HG03521 (cell line): ENCODE data around the gene ANKRD30A.
"Not testable (repeated sequence)": the region's sequence is repeated elsewhere in the genome, so short reads cannot be mapped to it uniquely, and the experiment has no call there.

ENCODE experiments used
- ATAC-seq: cut with Tn5 transposase; IDR thresholded peaks from one replicate; pipeline ENCODE4 v1.9.1; 2021; ENCODE audit warnings: mild to moderate bottlenecking, moderate library complexity; ENCODE audit not compliant: unreplicated experiment

The ANKRD30A gene

DNA sequence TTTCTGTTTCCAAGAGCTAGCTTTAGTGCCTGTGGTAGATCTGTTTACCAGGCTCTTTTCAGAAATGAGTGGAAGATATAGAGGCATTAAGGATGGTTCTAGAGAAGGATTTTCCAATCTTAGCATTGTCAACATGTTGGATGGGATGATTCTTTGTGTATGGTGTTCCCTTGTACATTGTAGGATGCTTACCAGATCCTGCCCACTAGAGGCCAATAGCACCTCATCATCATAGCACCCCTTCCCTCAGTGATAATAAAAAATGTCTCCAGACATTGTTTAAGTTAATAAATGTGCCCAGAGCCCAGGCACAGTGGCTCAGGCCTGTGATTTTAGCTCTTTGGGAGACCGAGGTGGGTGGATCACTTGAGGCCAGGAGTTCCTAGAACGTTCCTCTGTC, 121.2 kb downstream of the ANKRD30A start:
- no peak for ATAC-seq

DNA sequence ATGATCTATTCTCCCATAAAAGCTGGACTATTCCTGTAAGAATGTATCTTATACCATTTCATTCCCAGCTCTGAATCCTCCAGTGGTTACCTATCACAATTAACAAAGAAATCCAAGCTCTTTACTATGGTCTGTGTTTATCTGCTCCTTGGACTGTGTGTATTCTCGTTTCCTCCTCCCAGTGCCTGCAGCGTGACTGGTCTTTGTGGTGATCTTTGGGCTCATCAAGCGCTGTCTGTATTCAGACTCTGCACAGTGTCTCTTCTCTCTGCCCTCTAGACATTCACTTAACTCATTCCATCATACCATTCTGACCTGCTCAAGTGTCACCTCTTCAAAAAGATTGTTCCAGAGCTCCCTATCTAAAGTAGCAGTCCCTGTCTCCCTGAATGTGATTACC, 130.4 kb downstream of the ANKRD30A start:
- ATAC-seq = not testable (repeated sequence)

DNA sequence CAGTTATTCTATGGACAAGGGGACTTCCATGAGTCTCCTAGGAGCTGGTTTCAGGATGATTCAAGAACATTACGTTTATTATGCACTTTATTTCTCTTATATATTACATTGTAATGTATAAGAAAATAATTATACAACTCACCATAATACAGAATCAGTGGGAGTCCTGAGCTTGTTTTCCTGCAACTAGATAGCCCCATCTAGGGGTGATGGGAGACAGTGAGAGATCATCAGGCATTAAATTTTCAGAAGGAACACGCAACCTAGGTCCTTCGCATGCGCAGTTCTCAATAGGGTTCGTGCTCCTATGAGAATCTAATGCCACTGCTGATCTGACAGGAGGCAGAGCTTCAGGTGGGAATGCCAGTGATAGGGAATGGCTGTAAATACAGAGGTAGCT, 137.9 kb downstream of the ANKRD30A start:
- no peak for ATAC-seq

DNA sequence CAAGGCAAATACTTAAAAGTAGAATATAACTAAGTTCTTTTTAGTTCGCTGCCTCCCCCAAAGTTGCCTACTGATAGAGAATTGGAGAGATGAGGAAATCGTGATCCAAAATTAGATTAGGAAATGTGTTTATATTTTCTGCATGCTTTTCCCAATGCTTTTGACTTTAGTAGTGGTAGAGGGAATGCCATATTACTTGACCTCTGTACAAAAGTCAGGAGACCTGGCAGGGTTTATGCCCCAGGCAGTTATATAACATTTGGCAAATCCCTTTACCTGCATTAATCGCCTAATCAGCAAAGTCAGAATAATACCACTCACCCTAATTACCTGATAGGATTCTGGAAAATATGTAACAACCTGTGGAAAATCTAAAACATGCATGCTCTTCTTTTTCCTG, 142.9 kb downstream of the ANKRD30A start:
- no peak for ATAC-seq

DNA sequence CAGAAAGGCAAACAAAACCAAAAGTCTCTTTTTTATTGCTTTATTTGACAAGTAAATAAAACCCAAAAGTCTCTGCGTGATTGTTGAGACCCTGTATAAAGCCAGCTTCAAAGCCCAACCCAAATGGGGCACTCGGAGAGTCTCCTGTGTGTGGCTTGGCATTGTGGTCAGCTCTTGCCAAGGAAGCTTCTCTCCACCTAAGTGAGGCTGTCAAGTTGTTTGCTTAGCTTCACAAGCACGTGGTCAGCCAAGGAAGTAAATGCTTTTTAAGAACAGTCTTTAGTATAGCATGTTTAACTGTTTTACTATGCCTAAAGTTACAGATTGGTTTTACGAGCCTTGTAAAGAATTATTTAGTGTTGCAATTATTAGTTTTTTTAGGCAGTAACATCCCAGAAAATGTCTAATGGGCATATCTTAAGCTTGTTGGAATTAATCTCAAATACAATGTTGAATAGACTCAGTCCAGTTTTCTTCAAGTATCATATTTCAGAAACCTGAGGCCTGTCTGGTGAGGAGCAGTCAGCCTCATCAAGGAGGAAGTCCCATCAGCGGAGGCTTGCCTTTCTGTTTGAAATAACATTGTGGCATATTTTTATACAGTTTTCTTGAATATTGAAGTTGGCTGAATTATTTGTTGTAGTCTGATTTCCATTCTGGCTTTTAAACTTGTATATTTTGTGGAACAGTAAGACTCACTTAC, 144.3 kb downstream of the ANKRD30A start:
- no peak for ATAC-seq

DNA sequence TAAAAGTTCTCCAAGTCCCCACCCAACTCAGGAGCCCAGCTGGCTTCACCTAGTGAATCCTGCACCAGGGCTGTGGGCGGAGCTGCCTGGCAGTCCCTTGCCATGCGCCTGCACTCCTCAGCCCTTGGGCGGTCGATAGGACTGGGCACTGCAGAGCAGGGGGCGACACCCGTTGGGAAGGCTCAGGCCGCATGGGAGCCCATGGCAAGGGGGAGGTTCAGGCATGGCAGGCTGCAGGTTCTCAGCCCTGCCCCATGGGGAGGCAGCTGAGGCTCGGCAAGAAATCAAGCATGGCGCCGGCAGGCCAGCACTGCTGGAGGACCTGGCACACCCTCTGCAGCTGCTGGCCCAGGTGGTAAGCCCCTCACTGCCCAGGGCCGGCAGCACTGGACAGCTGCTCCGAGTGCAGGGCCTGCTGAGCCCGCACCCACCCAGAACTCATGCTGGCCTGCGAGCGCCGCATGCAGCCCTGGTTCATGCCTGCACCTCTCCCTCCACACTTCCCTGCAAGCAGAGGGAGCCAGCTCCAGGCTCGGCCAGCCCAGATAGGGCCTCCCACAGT, 149.9 kb downstream of the ANKRD30A start:
- no peak for ATAC-seq

DNA sequence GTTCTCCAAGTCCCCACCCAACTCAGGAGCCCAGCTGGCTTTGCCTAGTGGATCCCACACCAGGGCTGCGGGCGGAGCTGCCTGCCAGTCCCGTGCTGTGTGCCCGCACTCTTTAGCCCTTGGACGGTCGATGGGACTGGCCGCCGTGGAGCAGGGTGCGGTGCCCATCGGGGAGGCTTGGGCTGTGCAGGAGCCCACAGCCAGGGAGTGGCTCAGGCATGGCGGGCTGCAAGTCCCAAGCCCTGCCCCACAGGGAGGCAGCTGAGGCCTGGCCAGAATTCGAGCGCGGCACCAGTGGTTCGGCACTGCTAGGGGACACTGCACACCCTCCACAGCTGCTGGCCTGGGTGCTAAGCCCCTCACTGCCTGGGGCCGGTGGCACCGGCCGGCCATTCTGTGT, 159.7 kb downstream of the ANKRD30A start:
- no peak for ATAC-seq

DNA sequence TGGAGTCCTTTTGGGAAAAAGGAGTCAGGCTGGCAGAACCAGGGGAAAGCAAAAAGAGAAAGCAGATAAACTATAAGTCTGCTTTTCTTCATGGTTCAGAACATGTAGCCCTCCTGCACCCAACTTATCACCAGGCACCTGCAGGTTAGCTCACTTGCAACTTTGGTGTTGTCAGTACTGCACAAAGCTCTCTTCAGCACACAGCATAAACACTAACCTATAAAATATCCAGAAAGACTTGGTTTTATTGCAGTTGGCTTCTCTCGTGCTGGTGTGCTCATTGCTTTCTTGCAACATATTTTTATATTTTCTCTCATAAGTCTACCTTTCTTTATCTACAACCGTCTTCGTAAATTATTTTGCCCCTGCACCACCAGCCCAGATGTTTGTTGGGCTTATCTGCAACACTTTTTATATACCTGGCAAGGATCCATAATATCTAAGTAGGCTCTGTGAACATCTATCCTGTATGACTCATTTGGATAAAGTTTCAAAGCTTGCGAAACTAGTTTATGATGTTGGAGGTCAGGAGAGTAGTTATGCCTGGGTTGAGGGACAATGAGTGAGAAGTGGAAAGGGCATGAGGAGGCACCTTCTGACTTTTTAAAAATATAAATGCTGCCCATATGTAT, 164.6 kb downstream of the ANKRD30A start:
- no peak for ATAC-seq

DNA sequence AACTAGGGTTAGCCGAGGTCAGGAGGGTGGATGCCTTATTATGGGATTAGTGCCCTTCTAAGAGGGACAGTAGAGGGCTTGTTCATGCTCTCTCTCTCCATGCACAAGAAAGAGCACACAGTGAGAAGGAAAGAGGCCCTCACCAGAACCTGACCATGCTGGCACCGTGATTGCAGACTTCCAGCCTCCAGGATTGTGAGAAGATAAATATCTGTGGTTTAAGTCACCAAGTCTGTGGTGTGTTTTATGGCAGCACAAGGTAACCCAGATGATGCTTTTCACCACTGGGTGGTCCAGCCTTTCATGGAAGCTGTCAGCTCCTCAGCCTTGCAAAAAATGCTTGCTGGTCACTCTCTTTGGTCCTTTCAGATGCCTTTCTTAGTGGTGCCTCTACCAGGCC, 175.9 kb downstream of the ANKRD30A start:
- ATAC-seq = no peak

DNA sequence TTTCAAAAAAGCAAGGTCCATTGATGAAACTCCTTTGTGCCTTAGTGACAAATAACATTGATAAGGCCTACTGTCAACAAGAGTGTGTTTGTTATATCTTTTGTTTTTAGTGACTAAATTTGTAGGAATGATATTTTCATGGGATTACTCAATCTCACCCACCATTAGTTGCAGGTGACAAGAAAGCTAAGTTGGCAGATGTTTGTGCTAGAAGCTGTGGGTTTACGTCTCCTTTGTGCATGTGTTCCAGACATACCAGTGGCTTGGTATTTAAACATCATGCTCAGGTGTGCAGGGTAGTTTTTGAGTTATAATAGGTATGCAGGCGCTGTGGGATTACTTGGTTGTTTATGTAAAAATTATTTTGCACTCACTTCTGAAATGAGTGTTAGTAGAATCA, 178.6 kb downstream of the ANKRD30A start:
- ATAC-seq = no peak

DNA sequence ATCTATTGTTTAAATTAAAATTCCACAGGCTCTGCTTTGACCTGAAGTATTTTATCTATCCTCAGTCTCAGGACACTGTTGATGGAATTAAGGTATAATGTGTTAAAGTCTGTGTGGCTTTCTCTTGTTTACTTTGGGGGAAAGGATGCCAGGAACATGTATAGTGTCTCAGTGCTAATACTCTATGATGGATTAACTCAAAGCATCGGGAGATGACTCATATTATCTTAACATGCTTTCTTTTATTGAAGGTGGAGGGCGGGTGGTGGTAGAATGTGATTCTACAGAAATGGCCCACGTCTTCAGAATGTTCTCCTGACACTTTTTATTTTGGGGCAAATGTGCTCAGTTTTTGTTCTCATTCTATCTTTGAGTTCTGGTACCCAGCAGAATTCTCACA, 189.0 kb downstream of the ANKRD30A start:
- no peak for ATAC-seq

DNA sequence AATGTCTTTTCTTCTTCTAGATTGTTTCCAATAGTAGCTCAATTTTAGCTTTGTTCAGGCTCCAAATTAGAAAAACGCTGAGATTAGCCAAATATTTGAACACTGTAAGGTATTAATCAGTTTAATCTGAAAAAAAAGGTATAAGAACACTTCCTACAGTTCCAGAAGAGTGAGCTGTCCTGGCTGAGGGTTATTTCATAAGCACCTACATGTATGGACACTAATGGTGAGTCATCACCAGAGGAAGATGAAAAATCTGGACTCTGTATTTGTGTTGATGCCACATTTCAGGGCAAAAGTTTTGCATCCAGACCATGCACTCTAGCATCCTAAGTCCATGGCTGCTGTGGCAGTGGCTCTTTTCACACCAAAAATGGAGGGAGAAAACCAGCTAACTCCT, 189.5 kb downstream of the ANKRD30A start:
- no peak for ATAC-seq

DNA sequence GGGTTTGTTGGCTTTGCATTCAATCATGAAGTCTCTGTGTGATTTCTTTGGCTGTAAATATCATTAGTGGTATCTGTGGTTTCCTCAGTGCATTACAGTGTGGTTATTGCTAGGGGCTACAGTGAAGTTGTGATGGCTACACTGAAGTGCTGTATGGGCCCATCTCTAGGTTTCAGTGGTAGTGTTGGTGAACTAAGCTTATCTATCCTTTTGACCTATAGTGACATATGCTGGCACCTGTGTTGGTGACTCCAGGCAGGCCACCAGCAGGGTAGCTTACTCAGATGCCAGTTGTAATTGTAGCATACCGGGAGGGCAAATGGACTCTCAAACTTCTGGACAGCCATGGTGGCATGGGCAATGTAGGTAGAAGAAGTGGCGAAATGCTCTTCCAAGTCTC, 219.0 kb downstream of the ANKRD30A start:
- ATAC-seq = no peak

DNA sequence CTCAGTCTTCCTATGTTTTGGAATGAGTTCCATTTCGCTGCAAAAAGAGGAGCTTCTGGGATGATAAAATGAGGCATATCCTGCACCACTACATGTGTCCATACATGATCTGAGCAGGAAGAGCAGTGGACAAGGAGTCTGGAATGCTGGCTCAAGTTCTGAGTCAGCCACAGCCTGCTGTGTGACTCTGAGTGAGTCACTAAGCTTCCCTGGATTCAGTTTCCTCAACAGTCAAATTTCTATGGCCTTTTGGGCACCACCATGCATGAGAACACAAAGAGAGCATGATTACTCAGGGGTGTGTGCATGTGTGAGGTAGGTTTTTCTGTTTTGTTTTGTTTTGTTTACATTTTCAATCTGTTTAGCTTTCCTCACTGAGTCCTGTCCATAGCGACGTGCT, 254.6 kb downstream of the ANKRD30A start:
- ATAC-seq = no peak

DNA sequence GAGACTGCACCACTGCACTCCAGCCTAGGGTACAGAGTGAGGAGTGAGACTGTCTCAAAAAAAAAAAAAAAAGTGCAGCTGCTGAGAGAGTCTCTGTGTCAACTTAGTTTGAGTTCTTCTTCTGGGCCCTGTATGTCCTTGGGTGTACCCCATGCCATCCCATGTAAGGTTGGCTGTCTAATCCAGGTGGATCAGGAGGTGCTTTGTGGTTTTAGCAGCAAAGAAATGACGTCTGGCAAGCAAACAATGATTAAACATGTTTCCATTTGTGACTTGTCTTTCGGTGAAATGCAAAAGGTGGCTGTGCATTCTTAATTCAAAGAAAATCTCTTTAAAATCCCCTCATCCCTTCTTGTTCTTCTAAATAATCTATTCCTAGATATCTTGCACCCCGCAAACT, 255.9 kb downstream of the ANKRD30A start:
- no peak for ATAC-seq

DNA sequence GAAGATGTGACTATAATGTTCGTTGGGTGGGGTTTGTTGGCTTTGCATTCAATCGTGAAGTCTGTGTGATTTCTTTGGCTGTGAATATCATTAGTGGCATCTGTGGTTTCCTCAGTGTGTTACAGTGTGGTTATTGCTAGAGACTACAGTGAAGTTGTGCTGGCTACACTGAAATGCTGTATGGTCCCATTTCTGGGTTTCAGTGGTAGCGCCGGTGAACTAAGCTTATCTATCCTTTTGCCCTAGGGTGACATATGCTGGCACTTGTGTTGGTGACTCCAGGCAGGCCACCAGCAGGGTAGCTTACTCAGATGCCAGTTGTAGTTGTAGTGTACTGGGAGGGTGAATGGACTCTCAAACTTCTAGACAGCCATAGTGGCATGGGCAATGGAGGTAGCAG, 259.5 kb downstream of the ANKRD30A start:
- no peak for ATAC-seq

DNA sequence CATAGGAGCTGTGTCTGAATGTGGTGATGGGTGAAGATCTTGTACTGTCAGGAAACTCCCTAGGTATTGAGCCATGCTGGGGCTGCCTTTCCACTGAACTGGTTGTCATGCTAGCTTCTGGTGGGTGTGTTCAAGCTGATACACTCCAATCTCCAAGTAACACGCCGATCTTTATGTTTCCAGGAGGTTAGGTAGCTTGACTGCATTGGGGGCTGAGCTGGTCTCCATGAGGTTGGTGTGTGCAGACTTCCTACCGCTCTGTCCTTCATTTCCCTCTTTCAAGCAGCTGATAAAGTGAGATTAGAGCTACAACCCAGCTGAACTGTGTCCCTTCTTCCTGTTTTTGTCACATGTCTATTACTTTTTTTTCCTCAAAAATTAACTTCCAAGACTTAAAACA, 265.5 kb downstream of the ANKRD30A start:
- ATAC-seq = no peak

DNA sequence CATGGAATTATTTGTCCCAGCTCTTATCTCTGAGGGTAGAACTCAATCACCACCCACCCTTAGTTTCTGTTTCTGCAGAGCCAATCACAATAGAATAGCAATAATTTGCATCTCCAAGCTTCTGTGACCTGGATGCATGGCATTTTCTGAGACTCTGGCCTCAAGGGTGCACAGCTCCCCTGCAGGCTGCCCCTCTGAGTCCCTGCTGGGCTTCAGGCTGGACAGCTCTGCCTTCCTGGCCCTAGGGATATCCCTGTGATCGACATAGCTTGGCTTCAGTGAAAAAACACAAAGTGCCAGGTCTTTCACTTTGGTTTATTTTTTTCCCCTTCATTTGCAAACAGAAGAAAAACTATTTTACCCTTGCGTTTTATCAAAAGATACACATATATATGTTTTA, 275.4 kb downstream of the ANKRD30A start:
- not testable (repeated sequence) for ATAC-seq

DNA sequence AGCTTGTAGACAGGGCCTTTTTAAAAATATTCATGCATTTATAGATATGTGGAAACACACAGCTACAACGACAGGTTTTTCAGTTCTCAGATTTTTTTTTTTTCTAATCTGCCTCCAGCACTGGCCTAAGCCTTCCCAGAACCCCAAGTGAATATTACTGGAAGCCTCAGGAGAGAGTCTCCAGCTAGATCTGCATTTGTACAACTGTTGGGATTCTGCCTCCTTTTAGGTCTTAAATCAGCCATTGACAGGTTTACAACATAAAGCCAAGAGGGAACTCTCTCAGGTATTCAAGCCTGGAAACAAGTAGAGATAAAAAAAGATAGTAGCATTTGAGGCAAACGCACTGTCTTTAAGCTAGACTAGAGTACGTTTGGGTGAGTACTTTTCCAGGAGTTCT, 275.8 kb downstream of the ANKRD30A start:
- no peak for ATAC-seq

DNA sequence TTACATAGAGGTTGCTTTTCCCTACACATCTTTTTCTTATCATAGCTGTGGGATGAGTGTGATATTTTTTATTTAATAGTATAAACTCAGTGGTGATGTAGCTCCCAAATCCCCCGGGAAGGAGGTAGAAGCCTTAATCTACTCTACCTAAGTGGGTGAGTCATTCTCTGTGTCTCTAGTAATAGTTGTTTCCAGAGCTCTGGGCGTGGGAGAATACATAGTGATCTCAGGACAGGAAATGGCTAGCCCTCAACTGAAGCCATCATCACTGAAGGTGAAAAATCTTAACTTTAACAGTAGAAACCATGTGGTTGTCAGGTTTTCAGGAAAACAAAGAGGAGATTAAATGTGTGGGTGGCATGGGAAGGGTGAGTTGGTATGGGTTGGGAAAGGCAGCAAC, 278.4 kb downstream of the ANKRD30A start:
- no peak for ATAC-seq
